Neural cell (in vitro differentiated cells): Measurements from ENCODE around the gene ELOVL2. TPM values are rescaled to one million over a fixed set of nuclear protein-coding genes. Genes with fewer than 3 reads are reported as not detected.

Experiments
- H2AFZ ChIP-seq: fragments of 200-600, 300-800 bp; sonication (generic), shearing (Covaris generic); 2 replicates; pipeline ENCODE4 v1.6.0; 2014; ENCODE audit warnings: low read depth, mild to moderate bottlenecking, antibody characterized with exemption, low read length, moderate library complexity
- H3F3A ChIP-seq: fragments of 200-600 bp; shearing (Covaris generic); 2 replicates; pipeline ENCODE4 v1.6.1; 2016; ENCODE audit warnings: mild to moderate bottlenecking, moderate library complexity, mixed read lengths, antibody characterized with exemption, low read length; ENCODE audit not compliant: insufficient read depth, poor library complexity, severe bottlenecking
- H3K27ac ChIP-seq: fragments of 200-600, 300-800 bp; sonication (generic), shearing (Covaris generic); 2 replicates; pipeline ENCODE4 v1.5.1; 2014; ENCODE audit warnings: mild to moderate bottlenecking, low read length, moderate library complexity
- H3K27me3 ChIP-seq: fragments of 300-800, 200-600 bp; sonication (generic), shearing (Covaris generic); 2 replicates; pipeline ENCODE4 v1.6.0; 2014; ENCODE audit warnings: mild to moderate bottlenecking, low read depth, low read length, moderate library complexity; ENCODE audit not compliant: insufficient read depth
- H3K36me3 ChIP-seq: fragments of 300-800, 200-600 bp; sonication (generic), shearing (Covaris generic); 2 replicates; pipeline ENCODE4 v1.5.1; 2014; ENCODE audit warnings: mild to moderate bottlenecking, antibody characterized with exemption, low read length, moderate library complexity; ENCODE audit not compliant: insufficient read depth
- H3K4me2 ChIP-seq: fragments of 300-800, 200-600 bp; sonication (generic), shearing (Covaris generic); 2 replicates; pipeline ENCODE4 v1.6.0; 2014; ENCODE audit warnings: mild to moderate bottlenecking, low read length
- H3K4me3 ChIP-seq: fragments of 300-800, 200-600 bp; sonication (generic), shearing (Covaris generic); 2 replicates; pipeline ENCODE4 v1.5.1; 2014; ENCODE audit warnings: mild to moderate bottlenecking, low read length, moderate library complexity
- H3K79me2 ChIP-seq: fragments of 200-600 bp; shearing (Covaris generic); replicated peaks from 2 replicates; pipeline ENCODE4 v1.6.0; 2014; ENCODE audit warnings: mild to moderate bottlenecking, low read length, moderate library complexity; ENCODE audit not compliant: insufficient read depth
- H3K9ac ChIP-seq: fragments of 300-800, 200-600 bp; sonication (generic), shearing (Covaris generic); 2 replicates; pipeline ENCODE4 v1.6.1; 2016; ENCODE audit warnings: mild to moderate bottlenecking, low read length, mixed read lengths
- H3K9me2 ChIP-seq: fragments of 200-600 bp; shearing (Covaris generic); 2 replicates; pipeline ENCODE4 v1.6.1; 2016; ENCODE audit warnings: mild to moderate bottlenecking, low read length, mixed read lengths; ENCODE audit not compliant: insufficient read depth
- H3K9me3 ChIP-seq: fragments of 200-600, 300-800 bp; sonication (generic), shearing (Covaris generic); 2 replicates; pipeline ENCODE4 v1.6.1; 2016; ENCODE audit warnings: mild to moderate bottlenecking, mixed run types, low read length, moderate library complexity, mixed read lengths
- H4K20me1 ChIP-seq: fragments of 200-600 bp; shearing (Covaris generic); 2 replicates; pipeline ENCODE4 v1.6.1; 2016; ENCODE audit warnings: mild to moderate bottlenecking, mixed run types; ENCODE audit not compliant: insufficient read depth
- CTCF ChIP-seq: fragments of 450-650 bp; IDR thresholded peaks from 2 replicates; pipeline ENCODE4 v1.5.1; 2014; ENCODE audit warnings: antibody characterized with exemption, mild to moderate bottlenecking, moderate library complexity; ENCODE audit not compliant: poor library complexity, severe bottlenecking
- EP300 ChIP-seq: fragments of 450-650 bp; conservative IDR thresholded peaks from 2 replicates; pipeline ENCODE4 v1.6.1; 2014; ENCODE audit warnings: antibody characterized with exemption, mild to moderate bottlenecking, moderate library complexity; ENCODE audit not compliant: poor library complexity, severe bottlenecking
- EZH2 ChIP-seq: fragments of 200-600, 300-800 bp; shearing (Covaris generic), sonication (generic); IDR thresholded peaks from 2 replicates; pipeline ENCODE4 v1.6.1; 2014; ENCODE audit warnings: antibody characterized with exemption, low read length, borderline replicate concordance, mild to moderate bottlenecking; ENCODE audit not compliant: insufficient read depth, poor library complexity, severe bottlenecking
- MXI1 ChIP-seq: fragments of 450-650 bp; conservative IDR thresholded peaks from 2 replicates; pipeline ENCODE4 v1.6.1; 2014; ENCODE audit warnings: antibody characterized with exemption, mild to moderate bottlenecking; ENCODE audit not compliant: poor library complexity, severe bottlenecking
- POLR2AphosphoS5 ChIP-seq: IDR thresholded peaks from 2 replicates; pipeline ENCODE4 v1.6.1; 2012
- RAD21 ChIP-seq: fragments of 450-650 bp; conservative IDR thresholded peaks from 2 replicates; pipeline ENCODE4 v1.6.1; 2014; ENCODE audit warnings: antibody characterized with exemption, mild to moderate bottlenecking, moderate library complexity
- REST ChIP-seq: IDR thresholded peaks from 2 replicates; pipeline ENCODE4 v1.6.1; 2012; ENCODE audit warnings: borderline replicate concordance
- SMC3 ChIP-seq: fragments of 450-650 bp; conservative IDR thresholded peaks from 2 replicates; pipeline ENCODE4 v1.6.1; 2014; ENCODE audit warnings: antibody characterized with exemption, mild to moderate bottlenecking, moderate library complexity; ENCODE audit not compliant: poor library complexity
- TAF1 ChIP-seq: IDR thresholded peaks from 2 replicates; pipeline ENCODE4 v1.6.1; 2012; ENCODE audit warnings: low read depth
- polyA plus RNA-seq: library from polyadenylated mRNA; depleted of rRNA; stranded (reverse); fragments of >200 nt; gene quantifications from 2 replicates; pipeline ENCODE4 v1.2.3, GENCODE V29; 2014

ELOVL2 gene
- polyA plus RNA-seq, 1 donor from 2014 or later, result 5.4 TPM

- Histone ChIP-seq H3K4me3 (no peak overlapping the region), H2AFZ (no peak overlapping the region), H3K4me2 (no peak overlapping the region), H3K9me2 (no peaks in the 10 kb centered on the region), H3K27ac (no peak overlapping the region), H3F3A (no peaks in the 10 kb centered on the region), H3K36me3 (no peaks in the 10 kb centered on the region), H3K27me3 (no peaks in the 10 kb centered on the region), H3K79me2 (no peaks in the 10 kb centered on the region), H3K9me3 (no peaks in the 10 kb centered on the region), H4K20me1 (no peaks in the 10 kb centered on the region), H3K9ac (no peak overlapping the region)
- TF ChIP-seq RAD21 (peak; percentile 57), CTCF (peak; percentile 73), SMC3 (peak; percentile 73), EZH2 (no peak), POLR2AphosphoS5 (no peak), REST (no peak), MXI1 (no peak), EP300 (no peak), TAF1 (no peak)
Observed at GRCh38 chr6:10954590-10955010, 89.5 kb downstream of the ELOVL2 start.

DNA sequence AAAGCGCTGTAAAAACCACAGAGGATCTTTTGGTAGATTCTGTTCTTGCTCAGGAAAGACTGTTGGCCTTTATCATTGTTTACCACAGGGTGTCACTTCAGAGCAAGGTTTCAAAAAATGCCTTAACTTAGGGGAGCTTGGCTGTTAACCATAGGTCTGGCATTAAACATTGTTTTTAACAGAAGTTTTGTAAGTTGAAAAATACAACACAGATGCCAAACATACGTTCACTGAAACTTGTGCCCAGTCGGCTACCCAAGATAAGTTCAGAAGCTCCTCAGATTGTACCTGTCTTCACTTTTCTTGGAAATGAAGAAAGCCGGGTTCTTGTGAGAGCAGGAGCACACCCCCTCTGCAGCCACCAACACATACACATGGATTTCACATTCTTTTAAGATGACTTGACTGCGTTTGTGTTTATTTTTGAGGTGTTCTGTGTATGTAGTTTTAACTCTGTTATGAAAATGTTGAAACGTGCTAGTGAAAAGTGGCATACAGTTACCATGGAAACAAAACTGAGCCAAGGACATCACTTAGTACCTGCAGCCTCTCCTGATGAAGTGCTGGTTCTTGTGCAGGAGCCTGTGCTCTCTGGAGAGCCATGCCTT is 92.3 kb downstream of the ELOVL2 start:
- Histone ChIP-seq H2AFZ (no peak overlapping the region), H3K9me2 (no peaks in the 10 kb centered on the region), H3K9ac (no peak overlapping the region)

More for the DNA sequence above, 92.3 kb downstream of the ELOVL2 start:
- Histone ChIP-seq H3K27me3 (no peaks in the 10 kb centered on the region), H3F3A (no peaks in the 10 kb centered on the region), H4K20me1 (no peaks in the 10 kb centered on the region), H3K4me3 (no peak overlapping the region), H3K9me3 (no peaks in the 10 kb centered on the region), H3K79me2 (no peaks in the 10 kb centered on the region), H3K4me2 (no peak overlapping the region), H3K27ac (no peak overlapping the region), H3K36me3 (no peaks in the 10 kb centered on the region)
- TF ChIP-seq MXI1, result no peak
- no peak for TF ChIP-seq EZH2
- peak; percentile 86 for TF ChIP-seq SMC3
- TF ChIP-seq EP300, result no peak
- TF ChIP-seq CTCF, result peak; percentile 73
- TF ChIP-seq RAD21, result peak; percentile 75
- no peak for TF ChIP-seq TAF1
